Activated T-cell treated with anti-CD3 and anti-CD28 coated beads for 1 hour (primary cell): Measurements from ENCODE around the gene ANKLE2.
"Not testable (repeated sequence)": the region's sequence is repeated elsewhere in the genome, so short reads cannot be mapped to it uniquely, and the experiment has no call there.

Source experiments
- DNase-seq: peaks from one replicate; pipeline ENCODE4 v3.0.0-alpha.2; 2020; ENCODE audit warnings: low read depth

Gene ANKLE2

DNA sequence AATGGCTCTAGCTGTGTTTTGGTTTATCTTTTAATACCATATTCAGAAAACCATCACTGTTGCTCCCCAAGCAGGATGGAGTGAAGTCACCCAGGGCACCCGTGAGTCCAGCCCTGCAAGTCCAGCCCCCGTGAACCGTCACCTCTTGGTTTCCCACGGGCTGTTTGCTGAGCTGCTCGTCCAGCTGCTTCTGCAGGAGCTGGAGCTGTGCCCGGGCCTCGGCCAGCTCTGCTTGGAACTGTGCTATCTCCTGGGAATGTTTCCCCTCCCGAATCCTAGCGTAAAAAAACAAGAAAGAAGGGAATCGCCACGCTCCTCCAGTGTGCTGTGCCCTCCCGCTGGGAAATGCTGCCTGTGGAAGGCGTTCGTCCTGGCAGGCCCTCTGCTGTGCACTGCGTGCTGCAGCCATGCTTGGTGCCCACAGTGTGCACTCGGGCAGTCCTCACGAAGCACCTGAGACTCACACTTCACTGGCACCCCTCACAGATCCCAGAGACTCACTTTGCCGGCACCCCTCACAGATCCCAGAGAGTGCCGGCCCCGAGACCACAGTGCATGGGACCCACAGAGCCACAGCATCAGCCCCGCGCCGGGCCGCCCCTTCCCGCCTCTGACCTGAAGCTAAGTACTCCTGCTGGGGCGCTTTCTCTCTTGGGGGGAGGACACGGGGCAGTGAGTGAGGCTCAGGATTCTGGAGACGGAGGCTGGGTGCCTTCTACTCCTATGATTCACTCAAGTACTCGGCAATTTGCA is 15.4 kb upstream of the ANKLE2 start:
- no peak for DNase-seq

DNA sequence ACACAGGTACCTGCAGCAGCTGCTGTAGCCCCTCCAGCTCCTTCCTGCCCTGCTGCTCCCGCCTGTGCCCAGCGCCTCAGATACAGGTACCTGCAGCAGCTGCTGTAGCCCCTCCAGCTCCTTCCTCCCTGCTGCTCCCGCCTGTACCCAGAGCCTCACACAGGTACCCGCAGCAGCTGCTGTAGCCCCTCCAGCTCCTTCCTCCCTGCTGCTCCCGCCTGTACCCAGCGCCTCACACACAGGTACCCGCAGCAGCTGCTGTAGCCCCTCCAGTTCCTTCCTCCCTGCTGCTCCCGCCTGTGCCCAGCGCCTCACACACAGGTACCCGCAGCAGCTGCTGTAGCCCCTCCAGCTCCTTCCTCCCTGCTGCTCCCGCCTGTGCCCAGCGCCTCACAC is 14.6 kb upstream of the ANKLE2 start:
- not testable (repeated sequence) for DNase-seq

DNA sequence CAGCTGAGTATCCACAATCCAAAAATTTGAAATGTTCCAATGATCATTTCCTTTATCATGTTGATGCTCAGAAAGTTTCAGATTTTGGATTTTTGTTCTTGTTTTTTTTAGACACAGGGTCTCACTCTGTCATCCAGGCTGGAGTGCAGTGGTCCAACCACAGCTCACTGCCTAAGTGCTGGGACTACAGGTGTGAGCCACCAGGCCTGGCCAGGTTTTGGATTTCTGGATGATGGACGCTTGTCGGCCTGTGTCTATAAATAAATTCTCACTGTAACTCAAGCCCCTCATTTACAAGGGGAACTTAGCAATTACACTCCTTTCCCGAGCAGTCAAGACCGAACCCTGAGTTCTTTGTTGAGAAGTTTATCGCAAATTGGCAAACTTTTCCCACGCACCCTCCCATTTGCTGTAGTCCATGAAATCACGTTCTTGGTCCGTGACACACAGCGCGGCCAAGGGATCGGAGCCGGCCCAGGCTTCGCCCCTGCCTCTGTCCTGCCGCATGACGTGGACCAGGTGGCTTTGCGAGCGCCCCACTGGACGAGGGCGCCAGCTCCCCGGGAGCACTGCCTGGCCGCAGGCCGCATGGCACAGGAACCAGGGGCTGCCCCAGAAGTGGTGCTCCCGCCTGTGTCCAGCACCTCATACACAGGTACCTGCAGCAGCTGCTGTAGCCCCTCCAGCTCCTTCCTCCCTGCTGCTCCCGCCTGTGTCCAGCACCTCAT is 14.0 kb upstream of the ANKLE2 start:
- no peak for DNase-seq

DNA sequence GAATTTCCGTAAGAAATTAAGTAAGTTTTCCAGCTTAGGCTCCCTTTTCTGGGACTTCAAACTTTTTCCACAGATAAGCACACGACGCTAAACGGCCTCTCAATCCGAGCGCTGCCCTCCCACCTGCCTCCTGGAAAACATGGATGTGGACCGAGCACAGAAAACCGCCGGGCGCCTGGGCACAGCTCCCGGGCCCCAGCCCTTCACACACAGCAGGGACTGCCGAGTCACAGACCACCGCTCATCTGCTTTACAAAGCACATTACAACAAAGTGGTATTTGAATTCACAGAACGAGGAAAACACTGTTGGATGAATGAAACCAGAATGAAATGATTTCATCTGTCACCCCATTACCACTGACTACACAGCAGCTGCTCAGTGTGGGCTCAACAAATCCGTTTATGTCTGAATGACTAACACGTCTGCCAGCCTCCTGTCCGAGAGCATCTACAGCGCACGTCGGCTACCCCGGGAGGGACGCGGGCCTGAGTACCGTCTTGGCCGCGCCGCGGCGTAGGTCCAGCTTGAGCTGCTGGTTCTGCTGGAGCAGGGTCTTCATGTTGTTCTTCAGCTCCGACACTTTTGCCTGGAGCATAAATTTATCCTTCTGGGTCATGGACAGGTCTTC is 13.1 kb upstream of the ANKLE2 start:
- DNase-seq = no peak

DNA sequence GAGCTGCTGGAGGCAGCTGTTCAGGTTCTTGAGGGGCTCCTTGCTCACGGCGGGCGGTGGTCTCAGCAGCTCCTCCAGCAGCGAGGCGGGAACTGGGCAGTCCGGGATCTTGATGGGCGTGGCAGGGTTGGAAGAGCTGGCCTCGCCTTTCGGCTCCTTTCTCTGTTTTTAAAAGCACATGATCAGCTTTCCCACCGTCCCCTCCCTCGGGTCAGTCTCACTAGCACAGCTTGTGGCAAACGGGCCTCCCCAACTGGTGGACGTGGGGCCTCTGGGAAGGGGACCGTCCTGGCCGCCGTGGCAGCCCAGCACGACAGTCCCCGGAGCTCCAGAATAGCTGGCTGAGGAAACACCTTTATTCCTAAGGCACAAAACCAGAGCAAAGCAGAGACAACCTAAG is 12.5 kb upstream of the ANKLE2 start:
- DNase-seq = no peak

DNA sequence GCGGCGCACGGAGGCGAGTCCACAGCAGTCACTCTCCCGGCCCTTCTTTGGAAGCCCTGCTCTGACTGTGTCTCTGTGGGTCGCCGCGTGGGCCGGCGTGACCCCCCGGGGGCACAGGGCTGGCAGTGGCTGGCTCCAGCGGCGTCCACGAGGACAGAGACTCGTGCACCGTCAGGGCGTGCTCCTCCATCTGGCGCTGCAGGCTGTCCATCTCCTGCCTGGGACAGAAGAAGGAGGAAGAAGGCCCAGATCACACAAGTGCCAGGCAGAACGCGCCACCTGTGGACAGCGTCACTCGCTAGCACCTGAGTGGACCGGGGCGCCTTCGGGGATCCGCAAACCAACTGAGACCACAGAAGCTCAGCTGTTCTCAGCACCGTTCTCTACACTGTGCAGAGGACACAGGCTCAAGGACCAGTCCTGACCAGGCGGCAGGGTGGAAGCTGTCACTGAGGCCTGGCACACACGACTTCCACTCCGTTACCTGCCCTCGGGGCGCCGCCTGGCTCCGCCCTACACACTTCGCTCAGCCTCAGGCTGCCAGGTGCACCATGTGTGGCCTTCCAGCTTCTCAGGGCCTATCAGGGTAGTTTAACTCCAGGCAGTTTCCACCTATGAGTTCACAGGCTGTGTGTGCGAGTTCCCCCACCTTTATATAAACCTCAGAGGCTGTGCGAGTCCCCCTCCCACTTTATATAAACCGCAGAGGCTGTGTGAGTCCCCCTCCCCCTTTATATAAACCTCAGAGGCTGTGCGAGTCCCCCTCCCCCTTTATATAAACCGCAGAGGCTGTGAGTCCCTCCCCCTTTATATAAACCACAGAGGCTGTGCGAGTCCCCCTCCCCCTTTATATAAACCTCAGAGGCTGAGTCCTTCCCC is 11.7 kb upstream of the ANKLE2 start:
- no peak for DNase-seq

DNA sequence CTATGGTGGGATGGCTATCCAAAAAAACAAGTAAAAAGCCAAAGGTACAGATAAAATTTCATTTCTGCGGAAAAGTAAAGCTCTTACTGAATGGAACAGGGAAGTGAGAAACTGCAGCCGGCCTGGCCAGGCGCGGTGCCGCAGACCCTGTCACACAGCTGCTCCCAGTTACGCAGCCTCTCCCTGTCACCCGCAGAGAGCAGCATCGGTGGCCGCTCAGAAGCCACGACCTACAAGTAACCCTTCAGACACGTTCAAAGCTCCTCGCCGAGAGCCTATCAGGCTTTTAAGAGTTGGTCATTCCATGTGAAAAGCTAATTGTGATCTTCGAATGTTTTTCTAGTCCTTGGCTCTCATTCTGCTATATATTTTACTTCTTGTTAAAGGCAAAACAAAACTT is 11.0 kb upstream of the ANKLE2 start:
- no peak for DNase-seq

DNA sequence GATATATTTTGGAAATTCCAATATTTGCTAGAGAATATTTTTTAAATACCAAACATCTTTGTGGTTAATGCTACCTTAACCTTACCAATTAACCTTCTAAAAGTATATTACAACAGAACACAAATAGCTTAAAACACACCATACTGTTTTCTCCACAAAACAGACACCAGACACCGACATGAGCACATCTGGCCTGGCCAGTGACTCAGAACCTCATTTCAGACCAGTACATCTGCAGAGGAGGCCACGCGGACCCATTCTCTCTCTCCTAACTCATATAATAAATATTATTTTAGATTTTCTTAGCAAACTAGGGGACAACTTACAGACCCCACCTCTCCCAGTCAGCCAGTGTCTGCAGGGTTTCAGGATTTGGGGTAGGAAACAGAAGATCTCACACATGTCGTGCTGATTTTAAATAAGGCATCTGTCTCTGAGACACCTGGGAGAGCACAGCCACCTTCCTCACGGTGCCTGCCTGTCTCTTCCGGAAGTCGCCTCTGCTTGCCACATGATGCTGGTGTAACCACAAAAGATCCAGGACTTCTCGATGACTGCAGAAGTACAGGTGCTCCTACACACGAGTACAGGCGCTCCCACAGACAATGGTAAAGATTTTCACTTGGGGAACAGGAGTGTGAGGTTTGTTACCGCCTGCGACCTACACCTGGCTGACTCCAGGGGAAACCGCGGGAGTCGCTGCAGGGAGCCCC is 9.7 kb upstream of the ANKLE2 start:
- DNase-seq = peak; percentile 33

DNA sequence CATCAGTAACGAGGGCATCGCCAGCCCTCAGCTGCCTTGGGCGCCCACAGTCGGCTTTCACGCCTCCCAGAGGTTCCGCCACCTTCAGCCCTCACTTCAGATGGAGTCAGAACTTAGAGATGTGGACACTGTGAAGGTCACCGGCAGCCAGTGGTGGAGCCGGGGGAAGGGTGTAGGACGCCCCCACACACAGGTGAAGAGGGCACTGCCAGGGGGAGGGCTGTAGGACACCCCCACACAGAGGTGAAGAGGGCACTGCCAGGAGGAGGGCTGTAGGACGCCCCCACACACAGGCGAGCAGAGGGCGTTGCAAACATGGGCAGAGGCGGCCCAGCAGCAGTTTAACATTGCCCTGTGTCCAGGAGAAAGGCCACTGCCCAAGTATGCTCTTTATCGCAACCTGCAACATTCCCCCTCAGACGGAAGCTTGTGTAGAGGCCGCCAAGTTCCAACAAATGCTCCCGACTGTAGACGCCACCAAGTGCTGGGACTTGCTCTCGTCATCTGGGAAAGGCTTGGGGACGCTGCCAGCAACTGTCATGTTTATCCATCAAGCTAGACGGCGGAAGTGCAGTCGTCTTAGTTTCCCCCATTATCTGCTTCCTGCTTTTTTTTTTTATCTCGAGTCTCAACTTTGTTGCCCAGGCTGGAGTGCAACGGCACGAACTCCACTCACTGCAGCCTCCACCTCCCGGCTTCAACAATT is 4.9 kb upstream of the ANKLE2 start:
- DNase-seq = no peak

DNA sequence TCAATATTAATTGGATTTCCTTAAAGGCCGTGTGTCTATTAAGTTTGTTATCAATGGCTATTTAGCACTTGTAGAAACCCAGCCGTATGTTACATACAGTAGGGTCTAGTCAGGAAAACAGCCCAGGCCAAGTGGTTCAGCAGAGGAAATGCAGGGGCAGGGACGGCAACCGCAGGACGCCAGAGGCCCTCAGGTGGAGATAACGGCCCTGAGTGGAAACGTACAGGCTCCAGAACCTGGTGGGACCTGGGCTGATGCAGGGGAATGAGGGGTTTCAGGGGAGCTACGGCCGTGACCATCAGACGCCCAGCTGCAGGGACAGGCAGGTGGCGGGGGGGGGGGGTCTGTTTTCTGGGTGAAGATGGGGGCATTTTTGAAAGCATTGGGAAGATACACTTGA is 3.7 kb upstream of the ANKLE2 start:
- DNase-seq = no peak

DNA sequence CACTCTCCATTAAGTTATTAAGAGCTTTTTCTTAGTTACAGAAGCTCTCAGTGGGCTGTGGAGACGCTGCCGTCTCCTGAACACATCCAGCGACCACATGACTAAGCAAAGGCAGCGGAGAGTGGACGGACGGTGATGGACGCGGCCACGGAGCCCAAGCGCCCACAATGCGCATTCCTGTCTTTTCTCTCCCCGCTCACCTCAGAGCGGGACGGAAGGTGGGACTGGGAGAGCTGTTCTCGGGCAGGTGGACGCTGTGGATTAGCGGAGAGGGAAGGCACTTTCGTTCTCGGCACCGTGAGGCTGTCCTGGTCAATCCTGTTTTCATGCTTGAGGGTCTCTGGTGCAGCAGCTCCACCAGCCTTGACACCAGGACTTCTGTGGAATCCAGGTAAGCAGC is 2.6 kb upstream of the ANKLE2 start:
- DNase-seq = no peak

DNA sequence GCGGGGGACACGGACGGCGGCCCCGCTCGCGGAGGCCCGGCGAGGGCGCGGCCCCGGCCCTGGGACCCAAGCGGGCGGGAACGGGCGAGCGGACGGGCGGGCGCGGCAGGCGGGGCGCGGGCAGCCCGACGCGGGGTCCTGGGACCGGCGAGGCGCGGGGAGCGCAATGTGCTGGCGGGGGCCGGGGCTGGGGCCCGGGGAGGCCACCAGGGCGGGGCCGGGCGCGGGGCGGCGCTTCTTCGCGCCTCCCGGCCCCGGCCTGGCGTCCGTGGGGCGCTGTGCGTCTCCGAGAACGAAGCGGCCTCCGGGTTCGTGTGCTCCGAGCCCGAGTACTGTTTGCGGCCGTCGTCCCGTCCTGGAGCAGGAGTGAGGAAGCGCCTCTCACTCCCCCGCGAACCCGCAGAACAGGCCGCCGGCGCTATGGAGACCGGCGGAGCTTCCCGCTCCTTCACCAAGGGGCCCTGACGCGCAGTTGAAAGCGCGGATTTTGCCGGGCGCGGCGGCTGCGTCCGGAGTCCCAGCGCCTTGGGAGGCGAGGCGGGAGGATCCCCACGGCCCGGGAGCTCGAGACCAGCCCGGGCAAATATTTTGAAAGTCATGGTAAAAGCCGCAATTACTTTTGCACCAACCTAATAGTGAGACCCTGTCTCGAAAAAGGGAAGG is 420 bp upstream of the ANKLE2 start:
- DNase-seq = peak; percentile 77

DNA sequence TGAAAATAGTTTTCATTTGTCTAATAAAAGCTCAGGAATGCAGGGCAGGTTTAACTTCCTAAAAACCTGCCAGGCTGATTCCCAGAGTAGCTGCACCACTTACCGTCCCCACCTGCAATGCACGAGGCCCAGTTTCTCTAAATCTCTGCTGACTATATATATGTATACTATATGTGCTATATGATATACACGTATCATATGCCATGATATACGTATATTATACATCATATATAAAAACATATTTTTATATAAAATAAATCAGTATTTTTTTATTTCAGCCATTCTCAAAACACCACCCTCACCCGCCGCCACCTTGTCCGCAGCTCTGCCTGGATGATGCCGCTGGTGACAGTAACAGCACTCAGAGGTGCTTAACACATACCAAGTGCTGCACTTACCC is 2.3 kb downstream of the ANKLE2 start:
- DNase-seq = no peak

DNA sequence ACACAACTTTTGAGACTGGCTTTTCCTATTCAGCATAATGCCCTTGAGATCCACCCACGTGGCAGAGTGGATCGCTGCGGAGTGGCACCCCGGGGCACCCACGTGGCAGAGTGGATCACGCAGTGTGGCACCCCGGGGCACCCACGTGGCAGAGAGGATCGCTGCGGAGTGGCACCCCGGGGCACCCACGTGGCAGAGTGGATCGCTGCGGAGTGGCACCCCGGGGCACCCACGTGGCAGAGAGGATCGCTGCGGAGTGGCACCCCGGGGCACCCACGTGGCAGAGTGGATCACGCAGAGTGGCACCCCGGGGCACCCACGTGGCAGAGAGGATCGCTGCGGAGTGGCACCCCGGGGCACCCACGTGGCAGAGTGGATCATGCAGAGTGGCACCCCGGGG is 2.8 kb downstream of the ANKLE2 start:
- not testable (repeated sequence) for DNase-seq

DNA sequence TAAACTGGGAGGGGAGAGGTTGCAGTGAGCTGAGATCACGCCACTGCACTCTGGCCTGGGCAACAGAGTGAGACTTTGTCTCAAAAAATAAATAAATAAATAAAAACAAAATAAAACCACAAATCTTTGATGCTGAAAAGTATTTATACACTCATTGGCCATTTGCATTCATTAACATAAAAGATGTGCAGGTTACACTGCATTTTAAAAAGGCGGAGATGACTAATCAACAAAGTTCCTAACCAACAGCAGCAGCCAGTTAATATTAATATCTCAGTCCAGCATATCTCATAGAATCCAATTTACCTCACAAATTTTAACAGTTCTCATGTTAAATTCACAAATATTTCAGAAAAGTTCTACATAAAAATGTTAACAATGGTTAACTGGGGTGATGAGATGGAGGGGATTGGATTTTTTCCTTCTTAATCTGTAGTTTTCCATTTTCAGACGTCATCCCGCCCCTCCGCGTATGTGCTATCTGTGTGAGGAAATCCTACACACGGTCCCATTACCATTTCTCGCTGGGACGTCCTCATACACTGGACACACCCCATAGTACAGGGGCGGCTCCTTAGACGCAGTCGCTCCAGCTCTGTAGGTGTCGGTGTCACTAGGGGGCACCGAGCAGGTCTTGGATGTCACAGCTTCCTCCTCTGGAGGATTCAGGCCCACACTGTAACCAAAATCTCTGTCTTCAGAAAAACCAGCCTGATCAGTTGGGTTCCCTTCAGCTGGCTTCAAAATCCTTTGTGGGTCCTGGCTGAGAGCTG is 7.3 kb downstream of the ANKLE2 start:
- DNase-seq = no peak

DNA sequence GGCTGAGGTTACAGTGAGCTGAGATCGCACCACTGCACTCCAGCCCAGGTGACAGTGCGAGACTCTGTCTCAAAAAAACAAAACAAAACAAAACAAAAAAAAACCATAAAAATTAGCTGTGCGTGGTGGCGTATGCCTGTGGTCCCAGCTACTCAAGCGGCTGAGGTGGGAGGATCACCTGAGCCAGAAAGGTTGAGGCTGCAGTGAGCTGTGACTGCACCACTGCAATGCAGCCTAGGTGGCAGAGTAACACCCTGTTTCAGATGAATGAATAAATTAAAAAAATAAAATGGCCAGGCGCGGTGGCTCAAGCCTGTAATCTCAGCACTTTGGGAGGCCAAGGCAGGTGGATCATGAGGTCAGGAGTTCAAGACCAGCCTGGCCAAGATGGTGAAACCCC is 8.0 kb downstream of the ANKLE2 start:
- DNase-seq = not testable (repeated sequence)

DNA sequence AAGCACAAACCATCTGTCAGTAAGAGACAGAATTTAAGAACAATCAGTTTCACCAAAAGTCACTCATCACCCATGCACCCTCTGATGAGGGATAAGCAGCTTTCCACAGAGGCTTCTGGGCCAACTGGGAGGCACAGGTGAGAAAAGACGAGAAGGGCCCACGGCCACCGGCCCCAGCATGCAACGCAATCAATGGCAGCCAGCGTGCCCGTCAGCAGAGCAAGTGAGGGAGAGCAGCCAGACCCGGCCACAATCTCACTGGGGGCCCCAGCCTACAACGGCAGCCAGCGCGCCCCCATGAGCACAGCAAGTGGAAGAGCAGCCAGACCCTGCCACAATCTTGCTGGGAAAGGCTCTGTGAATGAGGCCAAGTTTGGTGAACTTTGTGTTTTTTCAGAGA is 13.3 kb downstream of the ANKLE2 start:
- no peak for DNase-seq

DNA sequence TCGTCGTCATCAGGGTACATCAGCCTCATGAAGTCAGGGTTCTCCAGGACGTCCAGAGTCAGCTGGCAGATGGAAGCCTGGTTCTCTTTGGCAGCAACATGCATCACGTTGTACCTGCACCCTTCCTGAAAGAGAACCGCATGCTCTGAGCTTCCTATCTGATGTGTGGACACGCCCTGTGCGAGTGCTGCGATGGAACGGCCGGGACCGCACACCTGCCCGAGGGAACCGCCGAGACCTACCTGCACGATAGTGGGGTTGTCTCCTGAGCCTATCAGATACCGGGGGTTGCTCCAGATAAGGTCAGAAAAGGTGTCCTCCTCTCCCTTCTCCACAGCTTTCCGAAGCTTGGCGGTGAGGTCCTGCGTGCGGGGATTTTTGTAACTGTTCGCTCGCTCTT is 13.7 kb downstream of the ANKLE2 start:
- DNase-seq = no peak

DNA sequence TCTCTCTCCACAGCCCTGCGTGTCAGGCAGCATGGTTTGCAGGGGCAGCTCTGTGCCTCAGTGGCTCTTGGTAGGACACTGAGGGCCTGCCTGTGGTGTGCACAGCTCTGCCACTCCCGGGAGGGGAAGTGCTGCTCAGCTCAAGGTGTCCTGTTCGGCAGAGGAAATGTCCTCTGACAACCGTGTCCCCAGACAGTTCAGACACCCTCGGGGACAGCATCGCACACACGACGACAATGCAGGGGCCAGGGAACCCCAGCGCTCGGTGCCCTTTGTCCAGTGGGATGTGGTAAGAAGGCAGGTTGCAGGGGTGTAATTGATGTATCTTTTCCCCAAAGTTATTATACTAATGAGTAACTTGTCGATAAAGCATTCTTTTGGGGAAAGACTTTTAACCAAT is 14.2 kb downstream of the ANKLE2 start:
- no peak for DNase-seq

DNA sequence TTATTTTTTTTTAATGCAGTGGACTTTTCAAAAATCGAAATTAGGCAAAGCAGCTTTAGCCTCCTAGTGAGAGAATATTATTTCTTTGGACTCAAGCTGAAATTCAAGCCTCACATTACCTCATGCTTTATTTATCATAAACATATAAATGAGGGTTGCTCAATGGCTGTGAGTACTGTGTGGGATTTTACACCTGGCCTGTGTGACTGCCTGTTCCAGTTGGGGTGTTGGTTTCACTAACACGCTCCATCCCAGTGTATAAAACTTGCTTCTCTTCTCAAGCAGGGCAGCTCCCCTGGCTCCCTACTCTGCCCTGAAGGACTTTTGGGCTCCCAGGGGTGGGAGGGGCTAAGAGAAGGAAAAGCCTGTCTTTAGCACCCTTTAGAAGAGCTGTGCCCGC is 15.0 kb downstream of the ANKLE2 start:
- no peak for DNase-seq
